Gastroesophageal sphincter (tissue), 3 donors: Measurements from ENCODE around the gene FOCAD.

ENCODE experiments used
- CTCF ChIP-seq, 4 experiments: fragments of 200-600 bp in 2 of 4; fragments of 450-650 bp in 2 of 4; sonication (generic) in 1 of 4; IDR thresholded peaks; one replicate each; pipeline ENCODE4 v1.5.1; 2017 to 2019; ENCODE audit warnings: antibody characterized with exemption in 4 of 4, mild to moderate bottlenecking in 2 of 4, moderate library complexity in 2 of 4
- POLR2A ChIP-seq, 2 donors: fragments of 450-650 bp; IDR thresholded peaks; one replicate each; pipeline ENCODE4 v1.6.1; 2017; ENCODE audit warnings: antibody characterized with exemption in 2 of 2, mild to moderate bottlenecking in 2 of 2, moderate library complexity in 1 of 2

- TF ChIP-seq CTCF (IDR thresholded peaks at IDR 0.05) (no peak), POLR2A (IDR thresholded peaks at IDR 0.05) (no peak)
Measured at GRCh38 chr9:20702570-20702969, 18.5 kb downstream of the FOCAD start.
